GM23248 (cell line): ENCODE measurements around the gene RPRD2. TPM values are rescaled to one million over a fixed set of nuclear protein-coding genes. Genes with fewer than 3 reads are reported as not detected.
A peak's percentile ranks its signal among the peaks of the same experiment; 100 is the strongest.

ENCODE experiments used
- DNase-seq: peaks from one replicate; pipeline ENCODE4 v3.0.0-alpha.2; 2015
- H2AFZ ChIP-seq: fragments of 200-600 bp; sonication (generic); 2 replicates; pipeline ENCODE4 v1.6.1; 2016; ENCODE audit warnings: antibody characterized with exemption
- H3F3A ChIP-seq: fragments of 200-600 bp; sonication (generic); 2 replicates; pipeline ENCODE4 v1.6.1; 2016; ENCODE audit warnings: mild to moderate bottlenecking, antibody characterized with exemption, mixed run types; ENCODE audit not compliant: insufficient read depth
- H3K27ac ChIP-seq: fragments of 200-600 bp; sonication (generic); 2 replicates; pipeline ENCODE4 v1.5.1; 2016; ENCODE audit warnings: mild to moderate bottlenecking
- H3K27me3 ChIP-seq: fragments of 200-600 bp; sonication (generic); replicated peaks from 2 replicates; pipeline ENCODE4 v1.6.1; 2016; ENCODE audit warnings: mild to moderate bottlenecking; ENCODE audit not compliant: insufficient read depth
- H3K36me3 ChIP-seq: fragments of 200-600 bp; sonication (generic); 2 replicates; pipeline ENCODE4 v1.6.1; 2016; ENCODE audit warnings: low read depth, mild to moderate bottlenecking
- H3K4me1 ChIP-seq: fragments of 200-600 bp; sonication (generic); 2 replicates; pipeline ENCODE4 v1.6.1; 2016; ENCODE audit warnings: mild to moderate bottlenecking; ENCODE audit not compliant: insufficient read depth
- H3K4me2 ChIP-seq: fragments of 200-600 bp; sonication (generic); one replicate; pipeline ENCODE4 v1.6.1; 2016; ENCODE audit warnings: mild to moderate bottlenecking; ENCODE audit not compliant: unreplicated experiment
- H3K4me3 ChIP-seq: fragments of 200-600 bp; sonication (generic); 2 replicates; pipeline ENCODE4 v1.5.1; 2016; ENCODE audit warnings: mild to moderate bottlenecking
- H3K79me2 ChIP-seq: fragments of 200-600 bp; sonication (generic); 2 replicates; pipeline ENCODE4 v1.6.1; 2016; ENCODE audit warnings: mild to moderate bottlenecking; ENCODE audit not compliant: insufficient read depth
- H3K9ac ChIP-seq: fragments of 200-600 bp; sonication (generic); 2 replicates; pipeline ENCODE4 v1.6.1; 2016; ENCODE audit warnings: mild to moderate bottlenecking
- H3K9me2 ChIP-seq: fragments of 200-600 bp; sonication (generic); 2 replicates; pipeline ENCODE4 v1.6.1; 2016; ENCODE audit warnings: mixed run types, mild to moderate bottlenecking, moderate library complexity; ENCODE audit not compliant: insufficient read depth
- H3K9me3 ChIP-seq: fragments of 200-600 bp; sonication (generic); one replicate; pipeline ENCODE4 v1.6.1; 2017; ENCODE audit warnings: low read depth
- H4K20me1 ChIP-seq: fragments of 200-600 bp; sonication (generic); 2 replicates; pipeline ENCODE4 v1.6.0; 2016; ENCODE audit not compliant: insufficient read depth
- EZH2 ChIP-seq: fragments of 200-600 bp; sonication (generic); IDR thresholded peaks from 2 replicates; pipeline ENCODE4 v1.6.1; 2018; ENCODE audit warnings: antibody characterized with exemption, mild to moderate bottlenecking; ENCODE audit not compliant: insufficient read depth, poor library complexity, severe bottlenecking
- EZH2phosphoT487 ChIP-seq: fragments of 200-600 bp; sonication (generic); IDR thresholded peaks from 2 replicates; pipeline ENCODE4 v1.6.1; 2018; ENCODE audit warnings: antibody characterized with exemption, moderate library complexity, mild to moderate bottlenecking, low read depth; ENCODE audit not compliant: insufficient read depth
- WGBS, 2 experiments: methylation state at CpG; one replicate each; pipeline ENCODE4 v1.1.6; 2015 to 2017; ENCODE audit warnings: low lambda C conversion rate in 2 of 2, low coverage in 1 of 2; ENCODE audit errors: missing lambda C conversion rate in 2 of 2; 5-methylcytosine and 5-hydroxymethylcytosine counted together
- in situ Hi-C: fragments of 300-500 bp; cut with MboI; formaldehyde crosslinking; loops from 2 replicates; pipeline ENCODE4 v1.15.0; 2020
- polyA plus RNA-seq: library from polyadenylated mRNA; unstranded; fragments of >200 nt; fragmentation: Nextera tagmentation; extraction: Ambion mirVana; gene quantifications from 2 replicates; pipeline ENCODE4 v1.2.1, GENCODE V29; 2016
- total RNA-seq: library from RNA; depleted of rRNA; stranded (reverse); fragments of >200 nt; shearing (Covaris generic); gene quantifications from 2 replicates; pipeline ENCODE4 v1.2.3, GENCODE V29; 2014

Gene RPRD2
- total and polyA plus RNA-seq, 2 experiments from 2014 or later, result 7.8 to 16.5 TPM

DNA sequence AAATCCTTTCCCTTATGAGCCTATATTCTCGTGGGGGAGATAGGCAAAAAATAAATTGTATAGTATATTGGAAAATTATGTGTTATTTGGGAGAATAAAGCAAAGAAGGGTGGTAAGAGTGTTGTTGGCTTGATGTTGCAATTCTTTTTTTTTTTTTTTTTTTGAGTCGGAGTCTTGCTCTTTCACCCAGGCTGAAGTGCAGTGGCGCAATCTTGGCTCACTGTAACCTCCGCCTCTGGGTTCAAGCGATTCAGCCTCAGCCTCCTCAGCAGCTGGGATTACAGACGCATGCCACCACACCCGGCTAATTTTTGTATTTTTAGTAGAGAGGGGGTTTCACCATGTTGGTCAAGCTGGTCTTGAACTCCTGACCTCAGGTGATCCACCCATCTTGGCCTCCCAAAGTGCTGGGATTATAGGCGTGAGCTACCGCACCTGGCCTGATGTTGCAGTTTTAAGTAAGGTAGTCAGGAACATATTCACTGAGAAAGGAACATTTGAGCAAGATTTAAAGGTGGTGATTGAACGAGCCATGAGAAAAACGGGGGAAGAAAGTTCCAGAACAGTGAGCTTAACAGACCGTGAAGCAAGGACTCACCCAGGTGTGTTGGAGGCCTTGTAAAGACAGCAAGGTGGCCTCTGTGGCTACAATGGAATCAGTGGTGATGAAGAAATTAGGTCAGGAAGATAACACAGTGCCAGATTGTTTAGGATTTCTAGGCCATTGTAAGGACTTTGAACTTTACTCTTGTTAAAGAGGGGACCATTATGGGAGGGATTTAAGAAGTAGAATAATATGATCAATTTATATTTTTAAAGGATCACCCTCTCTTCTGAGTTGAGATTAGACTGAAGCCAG is 45.8 kb downstream of the RPRD2 start:
- WGBS, 2 experiments, result 94% methylated on average over 12 of the region's 12 CpGs
- Histone ChIP-seq H3K4me3 (no peak overlapping the region), H3K27me3 (no peaks in the 10 kb centered on the region), H3F3A (peaks cover 11% of the 10 kb centered on the region), H3K9me3 (no peaks in the 10 kb centered on the region), H3K27ac (no peak overlapping the region; the same call in 1 of the 2 replicates), H3K9me2 (no peaks in the 10 kb centered on the region), H4K20me1 (no peaks in the 10 kb centered on the region), H3K4me1 (peaks cover 12% of the 10 kb centered on the region), H2AFZ (no peak overlapping the region), H3K79me2 (peaks cover 95% of the 10 kb centered on the region), H3K9ac (no peak overlapping the region), H3K4me2 (no peak overlapping the region), H3K36me3 (no peaks in the 10 kb centered on the region)
- in situ Hi-C loops, result no loop called here
- no peak for DNase-seq
- TF ChIP-seq EZH2phosphoT487 (no peak), EZH2 (no peak)

DNA sequence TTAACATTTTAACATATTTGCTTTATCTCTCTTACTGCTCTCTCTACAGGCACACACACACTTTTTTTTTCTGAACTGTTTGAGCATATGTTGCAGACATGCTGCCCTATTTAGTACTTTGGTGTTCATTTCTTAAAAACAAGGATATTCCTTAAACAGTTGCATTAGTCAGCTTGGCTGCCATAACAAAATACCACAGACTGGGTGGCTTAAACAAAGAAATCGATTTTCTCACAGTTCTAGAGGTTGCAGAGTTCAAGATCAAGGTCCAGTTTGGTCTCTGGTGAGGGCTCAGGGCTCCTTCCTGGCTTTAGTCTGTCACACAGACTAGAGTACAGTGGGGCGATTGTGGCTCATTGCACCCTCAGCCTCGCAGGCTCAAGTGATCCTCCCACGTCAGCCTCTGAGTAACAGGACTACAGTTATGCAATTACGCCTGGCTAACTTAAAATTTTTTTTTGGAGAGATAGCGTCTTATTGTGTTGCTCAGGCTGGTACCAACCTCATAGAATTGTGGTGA is 46.7 kb downstream of the RPRD2 start:
- no peak overlapping the region; the same call in 1 of the 2 replicates for H3K27ac ChIP-seq
- in situ Hi-C loops, result no loop called here
- peaks cover 9% of the 10 kb centered on the region for H3K4me1 ChIP-seq
- no peaks in the 10 kb centered on the region for H3K9me2 ChIP-seq
- DNase-seq, result peak; percentile 52
- H3K79me2 ChIP-seq, result peaks cover 94% of the 10 kb centered on the region
- WGBS, 2 experiments, result 70 to 77% methylated on average over 6 of the region's 6 CpGs
- H3K9me3 ChIP-seq, result no peaks in the 10 kb centered on the region
- no peaks in the 10 kb centered on the region for H3K36me3 ChIP-seq
- peaks cover 8% of the 10 kb centered on the region; the same call in 1 of the 2 replicates for H3F3A ChIP-seq
- TF ChIP-seq EZH2phosphoT487, result no peak
- no peak for TF ChIP-seq EZH2
- H3K27me3 ChIP-seq, result no peaks in the 10 kb centered on the region
- H3K4me2 ChIP-seq, result peak overlapping the region; percentile 11
- H2AFZ ChIP-seq, result no peak overlapping the region
- no peak overlapping the region for H3K4me3 ChIP-seq
- H3K9ac ChIP-seq, result no peak overlapping the region
- no peaks in the 10 kb centered on the region for H4K20me1 ChIP-seq

GRCh38 chr1:150414592-150414991 is 50.6 kb downstream of the RPRD2 start:
- Histone ChIP-seq H3K4me1 (peaks cover 6% of the 10 kb centered on the region; the same call in 1 of the 2 replicates), H3K9me2 (no peaks in the 10 kb centered on the region), H3K79me2 (peaks cover 86% of the 10 kb centered on the region), H3K9ac (no peak overlapping the region), H3K27ac (no peak overlapping the region), H3K9me3 (no peaks in the 10 kb centered on the region), H2AFZ (no peak overlapping the region), H3K27me3 (no peaks in the 10 kb centered on the region), H3F3A (peaks cover 8% of the 10 kb centered on the region; the same call in 1 of the 2 replicates), H3K4me2 (no peak overlapping the region), H4K20me1 (no peaks in the 10 kb centered on the region), H3K36me3 (peaks cover 4% of the 10 kb centered on the region; the same call in 1 of the 2 replicates), H3K4me3 (no peak overlapping the region)
- in situ Hi-C loops, result no loop called here
- TF ChIP-seq EZH2phosphoT487, result no peak
- no peak for TF ChIP-seq EZH2
- WGBS, 2 experiments, result 95 to 99% methylated on average over 4 of the region's 4 CpGs
- no peak for DNase-seq

GRCh38 chr1:150415800-150416199 is 51.9 kb downstream of the RPRD2 start:
- H3K27ac ChIP-seq, result no peak overlapping the region
- H3K27me3 ChIP-seq, result no peaks in the 10 kb centered on the region
- no peak overlapping the region for H2AFZ ChIP-seq
- H3K4me3 ChIP-seq, result no peak overlapping the region
- H3K36me3 ChIP-seq, result peaks cover 4% of the 10 kb centered on the region; the same call in 1 of the 2 replicates
- H3K79me2 ChIP-seq, result peaks cover 82% of the 10 kb centered on the region
- no peaks in the 10 kb centered on the region for H4K20me1 ChIP-seq
- H3K9ac ChIP-seq, result no peak overlapping the region
- H3K4me1 ChIP-seq, result 0 out of 2 replicates have a peak, but pooled peaks cover 1% of the 10 kb centered on the region
- no peak for TF ChIP-seq EZH2
- no peak for TF ChIP-seq EZH2phosphoT487
- no peak for DNase-seq
- no peaks in the 10 kb centered on the region for H3K9me3 ChIP-seq
- H3K9me2 ChIP-seq, result no peaks in the 10 kb centered on the region
- no peak overlapping the region for H3K4me2 ChIP-seq
- in situ Hi-C loops, result no loop called here
- WGBS, 2 experiments, result 74 to 85% methylated on average over 3 of the region's 3 CpGs
- H3F3A ChIP-seq, result peaks cover 3% of the 10 kb centered on the region; the same call in 1 of the 2 replicates
